ENCODE data around the gene OTOA. TPM values are rescaled to one million over a fixed set of nuclear protein-coding genes. Genes with fewer than 3 reads are reported as not detected.

OTOA gene
- total and polyA plus RNA-seq, 2 of the 8 experiments (the other 6 are each of a cell fraction or from before 2014, with no cell fraction given): 0.06 to 0.32 TPM

- no peaks in the 10 kb centered on the region for H3K27me3 ChIP-seq (replicated peaks in 1 of 4; ENCODE audit: control insufficient read depth in 3 of 4, extremely low read depth in 1 of 4, insufficient read depth in 3 of 4, low read length in 3 of 4)
- H3K4me1 ChIP-seq (replicated peaks in 1 of 4; ENCODE audit: control insufficient read depth in 3 of 4, insufficient read depth in 4 of 4, low read length in 3 of 4): no peaks in the 10 kb centered on the region
- no peaks in the 10 kb centered on the region for H3K36me3 ChIP-seq (ENCODE audit: control insufficient read depth in 2 of 4, insufficient read depth in 4 of 4, low read length in 3 of 4)
- no peaks in the 10 kb centered on the region for H3K79me1 ChIP-seq (ENCODE audit: low read depth, low read length)
- no peak overlapping the region for H2AK5ac ChIP-seq (ENCODE audit: low read depth, low read length)
- no peak overlapping the region for H3K23ac ChIP-seq (ENCODE audit: insufficient read length)
- no peak overlapping the region for H3K4me3 ChIP-seq (ENCODE audit: extremely low read depth in 1 of 4, insufficient read depth in 2 of 4, low read depth in 3 of 4, low read length in 4 of 4)
- H4K20me1 ChIP-seq (replicated peaks in 1 of 2; ENCODE audit: control insufficient read depth in 1 of 2, insufficient read depth in 2 of 2, low read length in 2 of 2): no peaks in the 10 kb centered on the region
- no peak overlapping the region for H2AFZ ChIP-seq (ENCODE audit: low read length)
- ChIA-PET CTCF (ENCODE audit: partially characterized antibody) (interaction anchor here (1.4 to 3.3 kb wide), 2 partner anchors 10 to 32 kb away, joined by 3 to 24 read pairs; no protein-coding TSS in a partner anchor), POLR2A (ENCODE audit: partially characterized antibody) (no interaction called here)
- no peak overlapping the region for H2BK120ac ChIP-seq (replicated peaks; ENCODE audit: low read depth, low read length)
- H2BK20ac ChIP-seq (ENCODE audit: low read length): no peak overlapping the region
- H4K91ac ChIP-seq (replicated peaks; ENCODE audit: insufficient read length, low read length): no peak overlapping the region
- H4K5ac ChIP-seq (ENCODE audit: insufficient read length, low read depth, low read length): no peak overlapping the region
- no peak overlapping the region for H3K18ac ChIP-seq (ENCODE audit: extremely low read depth, low read length)
- no peak overlapping the region for H3K4me2 ChIP-seq (ENCODE audit: insufficient read depth in 1 of 2, low read depth in 2 of 2, low read length in 2 of 2)
- no peak overlapping the region for H2BK12ac ChIP-seq (ENCODE audit: low read depth, low read length)
- no peak overlapping the region for H3K27ac ChIP-seq (ENCODE audit: low read depth, low read length)
- 91% methylated on average over 6 of the region's 6 CpGs; no CpG with 5 or more reads in 1 of the 2 experiments for WGBS, 2 experiments (ENCODE audit: extremely low coverage in 1 of 2, insufficient coverage in 1 of 2, insufficient read length in 1 of 2, insufficient replicate concordance in 2 of 2, low coverage in 1 of 2, low lambda C conversion rate in 2 of 2, missing lambda C conversion rate in 1 of 2)
- FAIRE-seq: no peak
- no peak overlapping the region for H4K8ac ChIP-seq (ENCODE audit: extremely low read depth, insufficient read depth, low read length)
- no peak overlapping the region for H3K56ac ChIP-seq (replicated peaks; ENCODE audit: insufficient read length, low read depth, low read length)
- no peak overlapping the region for H3K9ac ChIP-seq (replicated peaks in 1 of 4; ENCODE audit: extremely low read depth in 1 of 4, low read depth in 3 of 4, low read length in 3 of 4)
- no peaks in the 10 kb centered on the region for H3K79me2 ChIP-seq (ENCODE audit: control insufficient read depth in 1 of 2, insufficient read depth in 2 of 2, low read length in 2 of 2)
- no peaks in the 10 kb centered on the region for H3K23me2 ChIP-seq (ENCODE audit: low read depth, low read length)
- no peak overlapping the region for H2BK5ac ChIP-seq (ENCODE audit: low read depth, low read length)
- H3K4ac ChIP-seq (replicated peaks; ENCODE audit: insufficient read length, low read depth, low read length): no peak overlapping the region
- no peak for DNase-seq (ENCODE audit: low read depth in 1 of 2, low spot score in 2 of 2)
- no peak overlapping the region for H2BK15ac ChIP-seq (ENCODE audit: low read length)
- no peaks in the 10 kb centered on the region for H3K9me3 ChIP-seq (ENCODE audit: insufficient read depth in 2 of 2, low read depth in 1 of 2, low read length in 1 of 2)
- H3K14ac ChIP-seq (ENCODE audit: insufficient read length): no peak overlapping the region
- TF ChIP-seq SP4 (IDR thresholded peaks at IDR 0.05; ENCODE audit: low read length): no peak
- TF ChIP-seq, protein P1, sequence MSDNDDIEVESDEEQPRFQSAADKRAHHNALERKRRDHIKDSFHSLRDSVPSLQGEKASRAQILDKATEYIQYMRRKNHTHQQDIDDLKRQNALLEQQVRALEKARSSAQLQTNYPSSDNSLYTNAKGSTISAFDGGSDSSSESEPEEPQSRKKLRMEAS (IDR thresholded peaks at IDR 0.05): no peak
- no peak for TF ChIP-seq BRCA1 (IDR thresholded peaks at IDR 0.05; ENCODE audit: low read depth, low read length)
- no peak for TF ChIP-seq SAP30 (IDR thresholded peaks at IDR 0.05; ENCODE audit: insufficient read depth, insufficient replicate concordance, low read length)
- TF ChIP-seq EGR1 (IDR thresholded peaks at IDR 0.05; ENCODE audit: borderline replicate concordance, low read depth, low read length): no peak
- no peak for TF ChIP-seq KDM1A (IDR thresholded peaks at IDR 0.05; ENCODE audit: borderline replicate concordance, low read length)
- no peak for TF ChIP-seq JUND (IDR thresholded peaks at IDR 0.05; ENCODE audit: low read length)
- TF ChIP-seq ASH2L (IDR thresholded peaks at IDR 0.05; ENCODE audit: low read length): no peak
- no peak for TF ChIP-seq SP1 (IDR thresholded peaks at IDR 0.05; ENCODE audit: low read depth, low read length)
- TF ChIP-seq CREB1 (IDR thresholded peaks at IDR 0.05): no peak
- TF ChIP-seq MAFK (IDR thresholded peaks at IDR 0.05; ENCODE audit: low read depth, low read length): no peak
- TF ChIP-seq SIX5 (IDR thresholded peaks at IDR 0.05; ENCODE audit: low read depth, low read length): no peak
- no peak for TF ChIP-seq USF2 (IDR thresholded peaks at IDR 0.05; ENCODE audit: low read length)
- TF ChIP-seq SIN3A (conservative IDR thresholded peaks at IDR 0.05 in 1 of 2, IDR thresholded peaks at IDR 0.05 in 1 of 2; ENCODE audit: low read depth in 1 of 2, low read length in 2 of 2): no peak
- TF ChIP-seq EZH2 (IDR thresholded peaks at IDR 0.05; ENCODE audit: low read depth, low read length, severe bottlenecking): no peak
Measured at GRCh38 chr16:21719283-21719682, 55.5 kb downstream of the OTOA start.

Data from H1 (cell line).